DMS 273 (cell line): Measurements from ENCODE around the gene LDLRAD4.
A peak's percentile ranks its signal among the peaks of the same experiment; 100 is the strongest.
"Not testable (repeated sequence)": the region's sequence is repeated elsewhere in the genome, so short reads cannot be mapped to it uniquely, and the experiment has no call there.

ENCODE experiments used
- DNase-seq: peaks from one replicate; lab custom pipeline; 2025; ENCODE audit not compliant: unreplicated experiment; lab: John Stamatoyannopoulos, UW

Gene LDLRAD4

GRCh38 chr18:13604786-13605185 is 386.2 kb downstream of the LDLRAD4 start:
- DNase-seq: no peak

- no peak for DNase-seq
These were observed 386.9 kb downstream of the LDLRAD4 start for GRCh38 chr18:13605477-13605876.

- DNase-seq: no peak
These were observed 387.3 kb downstream of the LDLRAD4 start for GRCh38 chr18:13605901-13606300.

GRCh38 chr18:13606604-13607254 is 388.2 kb downstream of the LDLRAD4 start:
- no peak for DNase-seq

- not testable (repeated sequence) for DNase-seq
These were observed 389.5 kb downstream of the LDLRAD4 start for GRCh38 chr18:13608024-13608562.

GRCh38 chr18:13608791-13609532 is 390.4 kb downstream of the LDLRAD4 start:
- DNase-seq: no peak

GRCh38 chr18:13610555-13611141 is 392.1 kb downstream of the LDLRAD4 start:
- DNase-seq: no peak

GRCh38 chr18:13611142-13611600 is 392.6 kb downstream of the LDLRAD4 start:
- peak; percentile 40 for DNase-seq

GRCh38 chr18:13611601-13612195 is 393.1 kb downstream of the LDLRAD4 start:
- peak; percentile 65 for DNase-seq

GRCh38 chr18:13612196-13612997 is 393.8 kb downstream of the LDLRAD4 start:
- no peak for DNase-seq

GRCh38 chr18:13613099-13613498 is 394.5 kb downstream of the LDLRAD4 start:
- no peak for DNase-seq

- no peak for DNase-seq
These were observed 395.3 kb downstream of the LDLRAD4 start for GRCh38 chr18:13613591-13614501.

- DNase-seq: no peak
These were observed 396.2 kb downstream of the LDLRAD4 start for GRCh38 chr18:13614641-13615288.

- DNase-seq: no peak
These were observed 396.9 kb downstream of the LDLRAD4 start for GRCh38 chr18:13615432-13615861.

GRCh38 chr18:13616041-13616440 is 397.5 kb downstream of the LDLRAD4 start:
- DNase-seq: no peak

GRCh38 chr18:13616525-13617035 is 398.0 kb downstream of the LDLRAD4 start:
- DNase-seq: no peak

GRCh38 chr18:13617826-13618515 is 399.4 kb downstream of the LDLRAD4 start:
- DNase-seq: no peak

GRCh38 chr18:13618760-13619438 is 400.3 kb downstream of the LDLRAD4 start:
- DNase-seq: no peak
